ENCODE results near the gene TRPC4. TPM values are rescaled to one million over a fixed set of nuclear protein-coding genes. Genes with fewer than 3 reads are reported as not detected.

Gene TRPC4
- total RNA-seq, 1 donor from 2014 or later, result 8.1 TPM

GRCh38 chr13:37795326-37795725 lies 74.2 kb downstream of the TRPC4 start:
- H3K4me3 ChIP-seq, result no peak overlapping the region
- no peak overlapping the region for H3K27ac ChIP-seq
- H3K9me3 ChIP-seq, result no peaks in the 10 kb centered on the region
- intact Hi-C loops (cut with DNase I), result no loop called here
- H3K36me3 ChIP-seq, result no peaks in the 10 kb centered on the region
- H3K4me1 ChIP-seq, result no peaks in the 10 kb centered on the region
- no peaks in the 10 kb centered on the region for H3K27me3 ChIP-seq
- DNase-seq (ENCODE audit: low spot score in 2 of 2), result no peak
- TF ChIP-seq CTCF (IDR thresholded peaks at IDR 0.05), result no peak

GRCh38 chr13:37791699-37792098 lies 77.9 kb downstream of the TRPC4 start:
- intact Hi-C loops (cut with DNase I), result no loop called here
- no peak for TF ChIP-seq CTCF (IDR thresholded peaks at IDR 0.05)
- Histone ChIP-seq H3K4me3 (no peak overlapping the region), H3K27me3 (no peaks in the 10 kb centered on the region), H3K4me1 (no peaks in the 10 kb centered on the region), H3K36me3 (no peaks in the 10 kb centered on the region), H3K27ac (no peak overlapping the region), H3K9me3 (no peaks in the 10 kb centered on the region)
- DNase-seq (ENCODE audit: low spot score in 2 of 2), result no peak

- no peak for TF ChIP-seq CTCF (IDR thresholded peaks at IDR 0.05)
- Histone ChIP-seq H3K4me3 (no peak overlapping the region), H3K36me3 (no peaks in the 10 kb centered on the region), H3K27me3 (no peaks in the 10 kb centered on the region), H3K27ac (no peak overlapping the region), H3K9me3 (no peaks in the 10 kb centered on the region), H3K4me1 (no peaks in the 10 kb centered on the region)
- no peak for DNase-seq (ENCODE audit: low spot score in 2 of 2)
- intact Hi-C loops (cut with DNase I), result no loop called here
These were observed 81.2 kb downstream of the TRPC4 start for GRCh38 chr13:37788346-37788745.

GRCh38 chr13:37777676-37778075 lies 91.9 kb downstream of the TRPC4 start:
- intact Hi-C loops (cut with DNase I), result no loop called here
- no peaks in the 10 kb centered on the region for H3K27me3 ChIP-seq

GRCh38 chr13:37775871-37776270 lies 93.7 kb downstream of the TRPC4 start:
- Histone ChIP-seq H3K9me3 (no peaks in the 10 kb centered on the region), H3K4me1 (no peaks in the 10 kb centered on the region), H3K27me3 (no peaks in the 10 kb centered on the region), H3K27ac (no peak overlapping the region), H3K4me3 (no peak overlapping the region), H3K36me3 (no peaks in the 10 kb centered on the region)
- intact Hi-C loops (cut with DNase I), result no loop called here
- no peak for DNase-seq (ENCODE audit: low spot score in 2 of 2)
- TF ChIP-seq CTCF (IDR thresholded peaks at IDR 0.05), result no peak

More at GRCh38 chr13:37777676-37778075, 91.9 kb downstream of the TRPC4 start:
- no peak for TF ChIP-seq CTCF (IDR thresholded peaks at IDR 0.05)
- DNase-seq (ENCODE audit: low spot score in 2 of 2), result no peak
- Histone ChIP-seq H3K4me1 (no peaks in the 10 kb centered on the region), H3K9me3 (no peaks in the 10 kb centered on the region), H3K36me3 (no peaks in the 10 kb centered on the region), H3K4me3 (no peak overlapping the region), H3K27ac (no peak overlapping the region)

- Histone ChIP-seq H3K9me3 (no peaks in the 10 kb centered on the region), H3K4me3 (no peak overlapping the region), H3K27ac (no peak overlapping the region), H3K36me3 (no peaks in the 10 kb centered on the region), H3K4me1 (no peaks in the 10 kb centered on the region), H3K27me3 (no peaks in the 10 kb centered on the region)
- TF ChIP-seq CTCF (IDR thresholded peaks at IDR 0.05), result no peak
- intact Hi-C loops (cut with DNase I), result no loop called here
- no peak for DNase-seq (ENCODE audit: low spot score in 2 of 2)
These were observed 96.9 kb downstream of the TRPC4 start for GRCh38 chr13:37772644-37773043.
